ENCODE results near the gene SRBD1.

SRBD1 gene

GRCh38 chr2:45622336-45623075, 11.4 kb upstream of the SRBD1 start:
- TF ChIP-seq, protein P1, sequence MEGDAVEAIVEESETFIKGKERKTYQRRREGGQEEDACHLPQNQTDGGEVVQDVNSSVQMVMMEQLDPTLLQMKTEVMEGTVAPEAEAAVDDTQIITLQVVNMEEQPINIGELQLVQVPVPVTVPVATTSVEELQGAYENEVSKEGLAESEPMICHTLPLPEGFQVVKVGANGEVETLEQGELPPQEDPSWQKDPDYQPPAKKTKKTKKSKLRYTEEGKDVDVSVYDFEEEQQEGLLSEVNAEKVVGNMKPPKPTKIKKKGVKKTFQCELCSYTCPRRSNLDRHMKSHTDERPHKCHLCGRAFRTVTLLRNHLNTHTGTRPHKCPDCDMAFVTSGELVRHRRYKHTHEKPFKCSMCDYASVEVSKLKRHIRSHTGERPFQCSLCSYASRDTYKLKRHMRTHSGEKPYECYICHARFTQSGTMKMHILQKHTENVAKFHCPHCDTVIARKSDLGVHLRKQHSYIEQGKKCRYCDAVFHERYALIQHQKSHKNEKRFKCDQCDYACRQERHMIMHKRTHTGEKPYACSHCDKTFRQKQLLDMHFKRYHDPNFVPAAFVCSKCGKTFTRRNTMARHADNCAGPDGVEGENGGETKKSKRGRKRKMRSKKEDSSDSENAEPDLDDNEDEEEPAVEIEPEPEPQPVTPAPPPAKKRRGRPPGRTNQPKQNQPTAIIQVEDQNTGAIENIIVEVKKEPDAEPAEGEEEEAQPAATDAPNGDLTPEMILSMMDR (IDR thresholded peaks at IDR 0.05; ENCODE audit: borderline replicate concordance, insufficient read depth, low read depth, low read length): no peak
- H3K4me3 ChIP-seq (ENCODE audit: low read depth, low read length): no peak overlapping the region

GRCh38 chr2:45617496-45617895, 6.4 kb upstream of the SRBD1 start:
- no peak overlapping the region for H3K4me3 ChIP-seq (ENCODE audit: low read depth, low read length)
- TF ChIP-seq, protein P1 (IDR thresholded peaks at IDR 0.05; ENCODE audit: borderline replicate concordance, insufficient read depth, low read depth, low read length): no peak

- H3K4me3 ChIP-seq (ENCODE audit: low read depth, low read length): no peak overlapping the region
- TF ChIP-seq, protein P1 (IDR thresholded peaks at IDR 0.05; ENCODE audit: borderline replicate concordance, insufficient read depth, low read depth, low read length): no peak
These were observed 5.8 kb upstream of the SRBD1 start for GRCh38 chr2:45616658-45617411.

- H3K4me3 ChIP-seq (ENCODE audit: low read depth, low read length): no peak overlapping the region
- TF ChIP-seq, protein P1 (IDR thresholded peaks at IDR 0.05; ENCODE audit: borderline replicate concordance, insufficient read depth, low read depth, low read length): no peak
These were observed 3.9 kb upstream of the SRBD1 start for GRCh38 chr2:45614871-45615415.

GRCh38 chr2:45614330-45614729, 3.3 kb upstream of the SRBD1 start:
- H3K4me3 ChIP-seq (ENCODE audit: low read depth, low read length): no peak overlapping the region
- TF ChIP-seq, protein P1 (IDR thresholded peaks at IDR 0.05; ENCODE audit: borderline replicate concordance, insufficient read depth, low read depth, low read length): no peak

DNA sequence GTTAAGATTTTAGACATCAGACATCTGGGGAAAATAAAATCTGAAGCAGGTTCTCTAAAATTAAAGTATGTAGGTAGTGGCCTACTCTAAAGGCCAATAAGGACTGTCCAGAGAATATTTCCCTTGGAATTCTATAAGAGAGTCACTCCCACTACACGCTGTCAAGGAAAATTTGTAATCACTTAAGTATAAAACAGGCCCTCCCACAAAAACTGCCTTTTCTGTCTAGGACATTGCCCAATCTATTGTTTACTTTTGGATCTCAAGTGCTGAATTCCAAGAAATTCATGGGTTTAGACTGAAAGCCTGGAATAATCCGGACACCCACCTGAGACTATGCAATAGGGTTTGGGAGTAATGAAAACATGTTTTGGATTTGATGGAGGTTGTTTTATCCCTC, 1.7 kb upstream of the SRBD1 start:
- no peak overlapping the region for H3K4me3 ChIP-seq (ENCODE audit: low read depth, low read length)
- TF ChIP-seq, protein P1 (IDR thresholded peaks at IDR 0.05; ENCODE audit: borderline replicate concordance, insufficient read depth, low read depth, low read length): no peak
